GM19099 (cell line): Measurements from ENCODE around the gene RANBP17.

Source experiments
- POLR2A ChIP-seq: IDR thresholded peaks from 3 replicates; pipeline ENCODE4 v1.6.1; 2011; ENCODE audit warnings: low read depth; ENCODE audit not compliant: insufficient read length; ENCODE audit errors: extremely low read depth

RANBP17 gene

DNA sequence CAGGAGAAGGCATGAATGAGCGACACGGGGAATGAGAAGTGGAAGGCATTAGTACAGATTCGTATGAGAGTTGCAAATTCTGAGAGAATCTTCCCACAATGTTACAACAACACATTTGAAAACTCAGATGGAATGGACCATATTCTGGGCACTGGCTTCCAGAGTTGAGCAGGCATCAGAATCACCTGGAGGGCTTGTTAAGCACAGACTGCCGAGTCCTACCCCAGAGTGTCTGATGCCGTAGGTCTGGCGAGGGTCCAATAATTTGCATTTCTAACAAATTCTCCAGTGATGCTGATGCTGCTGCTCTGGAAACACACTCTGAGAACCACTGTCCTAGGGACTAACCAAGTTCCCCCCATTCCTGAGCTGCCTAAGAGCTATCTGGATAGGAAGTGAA is 444.3 kb downstream of the RANBP17 start:
- TF ChIP-seq POLR2A: no peak

DNA sequence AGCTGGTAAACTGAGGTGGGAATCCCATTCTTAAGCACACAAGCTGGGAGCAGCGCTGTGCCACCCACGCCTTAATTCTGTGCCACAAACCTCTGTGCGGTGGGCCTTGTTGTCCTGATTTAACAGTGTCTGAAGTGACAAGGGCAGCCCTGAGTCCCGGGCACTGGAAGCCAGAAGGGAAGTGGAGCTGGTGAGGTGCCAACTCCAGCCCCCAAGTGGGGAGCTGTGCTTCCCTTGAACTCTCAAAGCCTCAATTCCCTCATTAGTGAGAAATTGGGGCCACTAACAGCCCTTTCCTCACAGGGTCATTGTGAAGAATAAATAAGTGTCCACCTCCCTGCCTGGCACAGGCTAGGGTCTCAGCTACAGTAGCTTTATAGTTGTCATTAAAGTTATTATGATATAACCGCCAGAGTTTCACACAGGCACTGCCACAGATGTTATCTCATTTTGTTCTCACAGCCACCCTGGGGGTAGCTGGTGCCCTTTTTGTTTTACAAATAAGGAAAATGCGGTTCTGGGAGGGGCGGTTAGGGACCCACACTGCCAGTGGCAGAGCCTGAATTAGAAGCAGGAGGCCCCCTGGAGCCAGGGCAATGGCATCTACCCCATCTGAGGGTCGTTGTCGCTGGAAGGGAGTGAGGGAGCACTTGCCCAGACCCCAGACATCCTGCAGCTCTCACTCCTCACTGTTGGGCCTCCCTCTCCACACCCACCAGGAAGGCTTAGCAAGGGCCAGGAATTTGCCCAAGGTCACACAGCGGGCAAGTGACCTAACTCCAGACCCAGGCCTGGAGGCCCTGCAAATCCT is 445.2 kb downstream of the RANBP17 start:
- no peak for TF ChIP-seq POLR2A

DNA sequence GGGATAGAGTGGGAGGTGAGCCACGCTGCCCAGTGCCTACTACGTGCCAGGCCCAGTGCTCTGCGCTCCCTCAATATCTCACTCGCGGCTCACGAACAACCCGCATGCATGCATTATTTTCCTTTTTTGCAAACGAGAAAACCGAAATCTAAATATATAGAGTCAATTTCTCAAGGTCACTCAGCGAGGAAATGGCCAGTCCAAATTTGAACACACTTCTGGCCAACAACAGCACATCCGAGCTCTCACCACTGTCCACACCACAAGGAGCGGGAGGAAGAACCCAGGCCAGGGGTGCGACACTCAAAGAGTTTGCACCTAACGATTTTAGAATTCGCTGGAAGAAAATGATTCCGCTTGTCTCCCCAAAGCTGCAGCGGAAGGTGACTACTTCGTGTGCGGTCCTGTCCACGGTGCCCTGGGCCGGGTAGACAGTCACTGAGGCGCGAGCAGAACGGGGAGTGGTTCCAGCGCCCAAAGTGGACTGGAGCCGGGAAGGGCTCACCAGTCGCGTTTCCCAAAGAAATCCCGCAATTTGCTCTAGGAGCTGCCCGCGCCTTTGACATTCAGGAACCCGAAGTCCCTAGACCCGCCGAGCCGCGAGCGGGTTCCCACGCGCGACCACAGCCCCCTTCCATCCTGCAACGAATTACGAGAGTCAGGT is 446.1 kb downstream of the RANBP17 start:
- no peak for TF ChIP-seq POLR2A

DNA sequence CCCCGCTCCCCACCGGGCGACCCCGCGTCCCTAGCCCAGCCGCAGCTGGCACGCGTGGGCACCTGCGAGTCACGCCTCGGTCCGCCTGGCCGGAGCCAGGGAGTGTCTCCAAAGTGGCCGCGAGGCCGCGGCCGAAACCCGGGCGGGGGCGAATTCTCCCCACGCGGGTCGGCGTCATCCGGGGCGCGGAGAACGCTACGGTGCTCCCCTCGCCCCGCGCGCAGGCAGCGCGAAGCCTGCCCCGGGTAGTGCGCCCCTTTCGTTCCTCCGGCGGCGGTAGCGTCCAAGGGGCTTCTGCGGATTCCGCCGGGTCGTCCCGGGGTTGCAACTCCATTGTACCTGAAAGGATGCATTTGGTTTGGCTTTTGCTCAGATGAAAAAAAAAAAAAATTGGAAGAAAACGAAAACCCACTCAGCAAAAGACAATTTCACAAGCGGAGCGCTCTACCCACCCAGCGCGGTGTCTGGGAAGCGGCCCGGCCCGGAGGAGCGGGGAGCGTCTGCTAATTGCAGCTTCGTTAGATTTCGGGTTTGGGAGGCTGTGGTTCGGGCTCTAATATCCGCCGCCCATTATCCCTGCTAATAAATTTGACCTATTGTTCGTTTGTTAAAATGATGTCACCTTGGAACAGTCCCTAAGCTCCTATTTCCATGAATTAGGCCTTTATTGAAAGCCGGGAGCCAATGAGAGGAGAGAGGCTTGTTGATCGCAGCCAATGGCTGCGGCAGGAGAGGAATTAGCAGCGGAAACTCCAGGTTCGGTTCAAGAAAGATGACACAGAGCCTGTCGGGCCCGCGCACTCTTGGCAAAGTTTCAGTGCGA is 446.8 kb downstream of the RANBP17 start, which contains the start of gene TLX3:
TSS of gene TLX3 (plus strand) at position 796 of the 823 bp plus-strand sequence. CDS start 118 bp downstream, outside the sequence.
- no peak for TF ChIP-seq POLR2A

DNA sequence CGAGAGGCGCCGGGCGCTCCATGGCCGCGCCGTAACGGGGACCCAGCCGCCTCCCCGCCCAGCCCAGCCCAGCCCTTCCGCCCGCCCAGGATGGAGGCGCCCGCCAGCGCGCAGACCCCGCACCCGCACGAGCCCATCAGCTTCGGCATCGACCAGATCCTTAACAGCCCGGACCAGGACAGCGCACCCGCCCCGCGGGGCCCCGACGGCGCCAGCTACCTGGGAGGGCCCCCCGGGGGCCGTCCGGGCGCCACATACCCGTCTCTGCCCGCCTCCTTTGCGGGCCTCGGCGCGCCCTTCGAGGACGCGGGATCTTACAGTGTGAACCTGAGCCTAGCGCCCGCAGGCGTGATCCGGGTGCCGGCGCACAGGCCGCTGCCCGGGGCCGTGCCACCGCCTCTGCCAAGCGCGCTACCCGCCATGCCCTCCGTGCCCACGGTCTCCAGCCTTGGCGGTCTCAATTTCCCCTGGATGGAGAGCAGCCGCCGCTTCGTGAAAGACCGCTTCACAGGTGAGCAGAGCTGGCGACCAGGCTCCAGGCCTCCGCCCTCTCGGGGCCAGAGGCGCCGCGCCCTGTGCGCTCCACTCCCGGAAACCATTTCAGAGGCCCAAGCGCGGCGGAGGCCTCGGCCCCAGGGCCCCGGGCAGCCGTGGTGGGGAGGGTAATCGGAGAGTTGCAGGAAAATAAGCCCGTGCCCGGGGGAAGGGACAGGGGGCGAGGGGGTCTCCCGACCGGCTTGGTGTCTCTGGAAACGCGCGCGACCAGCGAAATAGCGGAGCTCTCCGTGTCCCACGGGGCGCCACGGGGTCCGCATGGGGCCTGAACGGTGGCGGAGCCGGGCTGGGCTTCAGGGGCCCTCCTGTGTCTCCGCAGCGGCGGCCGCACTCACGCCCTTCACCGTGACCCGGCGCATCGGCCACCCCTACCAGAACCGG is 447.7 kb downstream of the RANBP17 start:
- TF ChIP-seq POLR2A: no peak

GRCh38 chr5:171310212-171310818 is 448.5 kb downstream of the RANBP17 start:
- no peak for TF ChIP-seq POLR2A

- TF ChIP-seq POLR2A: no peak
These were observed 449.1 kb downstream of the RANBP17 start for GRCh38 chr5:171310819-171311321.

GRCh38 chr5:171311322-171312077 is 449.7 kb downstream of the RANBP17 start:
- no peak for TF ChIP-seq POLR2A

- TF ChIP-seq POLR2A: no peak
These were observed 450.5 kb downstream of the RANBP17 start for GRCh38 chr5:171312129-171312974.

DNA sequence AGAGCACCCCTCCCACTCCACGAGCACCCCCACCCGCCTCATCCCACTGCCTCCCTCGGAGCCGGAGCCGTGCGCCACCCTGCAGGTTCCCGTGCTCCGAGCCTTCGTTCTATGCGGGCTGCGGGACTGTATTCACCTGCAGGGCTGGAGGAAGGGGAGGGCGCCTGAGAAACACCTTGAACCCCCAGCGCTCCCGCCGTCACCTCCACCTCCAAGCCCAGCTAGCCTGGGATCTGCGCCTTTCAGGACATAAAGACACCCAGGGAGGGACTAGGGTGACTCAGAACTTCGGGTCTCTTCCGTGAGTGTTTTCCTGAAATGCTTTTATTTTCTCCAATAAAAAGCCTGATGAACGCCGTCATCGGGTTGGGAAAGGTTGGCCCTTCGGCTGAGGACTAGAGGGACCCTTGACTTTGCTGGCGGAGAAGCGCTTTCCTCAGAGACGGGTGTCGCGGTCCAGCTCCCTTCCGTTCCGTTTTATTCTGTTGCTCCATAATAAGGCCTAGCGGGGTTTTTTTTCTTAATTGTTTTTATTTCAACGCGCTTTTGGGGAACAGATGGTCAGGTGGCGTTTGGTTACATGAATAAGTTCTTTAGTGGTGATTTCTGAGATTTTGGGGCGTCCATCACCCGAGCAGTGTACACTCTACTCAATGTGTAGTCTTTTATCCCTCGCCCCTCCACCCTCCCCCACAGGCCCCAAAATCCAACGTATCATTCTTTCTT is 451.8 kb downstream of the RANBP17 start:
- no peak for TF ChIP-seq POLR2A

- no peak for TF ChIP-seq POLR2A
These were observed 453.0 kb downstream of the RANBP17 start for GRCh38 chr5:171314728-171315385.

- TF ChIP-seq POLR2A: no peak
These were observed 453.6 kb downstream of the RANBP17 start for GRCh38 chr5:171315386-171315891.
